Stimulated activated naive CD4-positive, alpha-beta T cell treated with Interleukin-2 at 50 U/mL for 16 hours (primary cell): Measurements from ENCODE around the gene OAS2.

ENCODE experiments used
- DNase-seq: peaks from one replicate; lab custom pipeline; 2025; lab: John Stamatoyannopoulos, UW

Gene OAS2

GRCh38 chr12:113019025-113019424 lies 40.7 kb downstream of the OAS2 start:
- DNase-seq: no peak

- DNase-seq: no peak
Observed at GRCh38 chr12:113021500-113021899, 43.2 kb downstream of the OAS2 start.

GRCh38 chr12:113022563-113023297 lies 44.4 kb downstream of the OAS2 start:
- DNase-seq: no peak

- no peak for DNase-seq
Observed at GRCh38 chr12:113027726-113028125, 49.4 kb downstream of the OAS2 start.

- DNase-seq: no peak
Observed at GRCh38 chr12:113030875-113031525, 52.7 kb downstream of the OAS2 start.

- no peak for DNase-seq
Observed at GRCh38 chr12:113039911-113040445, 61.7 kb downstream of the OAS2 start.

- DNase-seq: no peak
Observed at GRCh38 chr12:113040722-113041171, 62.4 kb downstream of the OAS2 start.

- DNase-seq: no peak
Observed at GRCh38 chr12:113041560-113041959, 63.2 kb downstream of the OAS2 start.

GRCh38 chr12:113043240-113043639 lies 64.9 kb downstream of the OAS2 start:
- DNase-seq: no peak

- no peak for DNase-seq
Observed at GRCh38 chr12:113044516-113044915, 66.2 kb downstream of the OAS2 start.

GRCh38 chr12:113048716-113049127 lies 70.4 kb downstream of the OAS2 start:
- peak; percentile 32 for DNase-seq

GRCh38 chr12:113049976-113050742 lies 71.8 kb downstream of the OAS2 start:
- no peak for DNase-seq

GRCh38 chr12:113050795-113051194 lies 72.5 kb downstream of the OAS2 start:
- DNase-seq: no peak

GRCh38 chr12:113051759-113052158 lies 73.4 kb downstream of the OAS2 start:
- no peak for DNase-seq

- DNase-seq: no peak
Observed at GRCh38 chr12:113052326-113052725, 74.0 kb downstream of the OAS2 start.

- DNase-seq: no peak
Observed at GRCh38 chr12:113054948-113055486, 76.7 kb downstream of the OAS2 start.

GRCh38 chr12:113055594-113056380 lies 77.5 kb downstream of the OAS2 start:
- DNase-seq: no peak

GRCh38 chr12:113056381-113056630 lies 78.0 kb downstream of the OAS2 start:
- DNase-seq: no peak

- peak; percentile 36 for DNase-seq
Observed at GRCh38 chr12:113056631-113057488, 78.5 kb downstream of the OAS2 start, which contains the start of gene DTX1. Gene DTX1, plus strand, starts transcription at chr12:113056730. Its CDS starts 1,463 bp downstream, at chr12:113058193.
